ENCODE results near the gene EIF3K. TPM values are rescaled to one million over a fixed set of nuclear protein-coding genes. Genes with fewer than 3 reads are reported as not detected.

Gene EIF3K
- polyA plus RNA-seq, 1 donor (not counting 4 experiments of a cell fraction or from before 2014, with no cell fraction given), result 240 TPM

- Histone ChIP-seq H3K9me3 (ENCODE audit: control insufficient read depth, low read depth, low read length) (no peaks in the 10 kb centered on the region), H3K9me1 (ENCODE audit: control insufficient read depth, extremely low read depth, insufficient read depth, low read length) (no peaks in the 10 kb centered on the region), H3K4me1 (ENCODE audit: control insufficient read depth, extremely low read depth, insufficient read depth, low read length) (peaks cover 94% of the 10 kb centered on the region), H3K4me3 (ENCODE audit: control insufficient read depth in 2 of 3, extremely low read depth in 1 of 3, insufficient read depth in 2 of 3, low read depth in 1 of 3, low read length in 3 of 3) (no peak overlapping the region), H3K79me2 (ENCODE audit: control insufficient read depth, insufficient read depth, low read length) (peaks cover 79% of the 10 kb centered on the region), H3K9ac (ENCODE audit: control insufficient read depth, extremely low read depth, insufficient read depth, low read length) (peak overlapping the region; percentile 49), H3K4me2 (ENCODE audit: control insufficient read depth, extremely low read depth, insufficient read depth, low read depth, low read length) (peak overlapping the region; percentile 1), H2AFZ (ENCODE audit: control insufficient read depth, low read length) (no peak overlapping the region), H3K27ac (ENCODE audit: control insufficient read depth, insufficient read depth, low read length) (peak overlapping the region; percentile 34), H3K27me3 (ENCODE audit: control insufficient read depth, extremely low read depth, insufficient read depth, low read length) (no peaks in the 10 kb centered on the region), H3K36me3 (ENCODE audit: control insufficient read depth in 2 of 2, extremely low read depth in 1 of 2, insufficient read depth in 2 of 2, low read length in 2 of 2) (peaks cover 10 to 46% of the 10 kb centered on the region in 2 experiments), H4K20me1 (ENCODE audit: control insufficient read depth, extremely low read depth, insufficient read depth, low read length) (peaks cover 22% of the 10 kb centered on the region)
- dilution Hi-C loops (cut with MboI; ENCODE audit: extremely low pct_ligation_motif_present, low sequenced_read_pairs), result no loop called here
- FAIRE-seq, result no peak
- TF ChIP-seq EZH2 (IDR thresholded peaks at IDR 0.05; ENCODE audit: low read length) (no peak), CTCF (optimal IDR thresholded peaks at IDR 0.05 in 1 of 3, IDR thresholded peaks at IDR 0.05 in 1 of 3, conservative IDR thresholded peaks at IDR 0.05 in 1 of 3; ENCODE audit: extremely low read depth in 1 of 3, insufficient read depth in 2 of 3, low read length in 3 of 3) (no peak)
- DNase-seq (ENCODE audit: low read depth, low spot score), result no peak
Observed at GRCh38 chr19:38660724-38661123, 41.7 kb downstream of the EIF3K start.

- H3K27ac ChIP-seq (ENCODE audit: control insufficient read depth, insufficient read depth, low read length), result peak overlapping the region; percentile 34
- no peaks in the 10 kb centered on the region for H3K9me3 ChIP-seq (ENCODE audit: control insufficient read depth, low read depth, low read length)
- H3K9ac ChIP-seq (ENCODE audit: control insufficient read depth, extremely low read depth, insufficient read depth, low read length), result peak overlapping the region; percentile 49
- H3K4me1 ChIP-seq (ENCODE audit: control insufficient read depth, extremely low read depth, insufficient read depth, low read length), result peaks cover 94% of the 10 kb centered on the region
- dilution Hi-C loops (cut with MboI; ENCODE audit: extremely low pct_ligation_motif_present, low sequenced_read_pairs), result no loop called here
- H3K9me1 ChIP-seq (ENCODE audit: control insufficient read depth, extremely low read depth, insufficient read depth, low read length), result no peaks in the 10 kb centered on the region
- H3K27me3 ChIP-seq (ENCODE audit: control insufficient read depth, extremely low read depth, insufficient read depth, low read length), result no peaks in the 10 kb centered on the region
- FAIRE-seq, result no peak
- no peak overlapping the region for H2AFZ ChIP-seq (ENCODE audit: control insufficient read depth, low read length)
- H3K4me2 ChIP-seq (ENCODE audit: control insufficient read depth, extremely low read depth, insufficient read depth, low read depth, low read length), result peak overlapping the region; percentile 1
- no peak for TF ChIP-seq EZH2 (IDR thresholded peaks at IDR 0.05; ENCODE audit: low read length)
- no peak for TF ChIP-seq CTCF (optimal IDR thresholded peaks at IDR 0.05 in 1 of 3, IDR thresholded peaks at IDR 0.05 in 1 of 3, conservative IDR thresholded peaks at IDR 0.05 in 1 of 3; ENCODE audit: extremely low read depth in 1 of 3, insufficient read depth in 2 of 3, low read length in 3 of 3)
- H3K79me2 ChIP-seq (ENCODE audit: control insufficient read depth, insufficient read depth, low read length), result peaks cover 79% of the 10 kb centered on the region
- DNase-seq (ENCODE audit: low read depth, low spot score), result no peak
- peaks cover 10 to 42% of the 10 kb centered on the region in 2 experiments for H3K36me3 ChIP-seq (ENCODE audit: control insufficient read depth in 2 of 2, extremely low read depth in 1 of 2, insufficient read depth in 2 of 2, low read length in 2 of 2)
- no peak overlapping the region for H3K4me3 ChIP-seq (ENCODE audit: control insufficient read depth in 2 of 3, extremely low read depth in 1 of 3, insufficient read depth in 2 of 3, low read depth in 1 of 3, low read length in 3 of 3)
- peaks cover 22% of the 10 kb centered on the region for H4K20me1 ChIP-seq (ENCODE audit: control insufficient read depth, extremely low read depth, insufficient read depth, low read length)
Observed at GRCh38 chr19:38661136-38661535, 42.1 kb downstream of the EIF3K start.
